Measurements from ENCODE around the gene TF. TPM values are rescaled to one million over a fixed set of nuclear protein-coding genes. Genes with fewer than 3 reads are reported as not detected.

TF gene
- polyA plus RNA-seq, 3 donors from 2014 or later, result not detected

- Mint-ChIP-seq H3K4me3 (no peak overlapping the region), H3K36me3 (no peaks in the 10 kb centered on the region)
Observed at GRCh38 chr3:133753107-133753778, 7.0 kb downstream of the TF start.

DNA sequence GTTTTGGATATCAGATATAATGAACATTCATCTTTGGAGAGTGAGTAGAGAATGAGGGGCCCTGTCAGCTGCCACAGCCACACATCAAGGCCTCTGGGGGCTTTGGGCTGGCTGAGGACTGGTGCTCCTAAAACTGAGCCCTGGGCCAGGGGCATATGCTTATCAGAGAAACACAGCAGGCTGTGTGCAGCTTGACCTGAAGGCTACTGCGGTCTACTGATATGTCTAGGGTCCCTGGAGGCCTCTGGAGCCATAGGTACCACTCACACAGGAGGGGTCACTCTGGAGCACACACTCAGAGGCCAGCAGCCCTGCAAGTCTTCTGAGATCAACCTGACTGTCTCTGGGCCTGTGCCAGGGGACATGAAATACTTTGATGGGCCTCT is 7.6 kb downstream of the TF start:
- Mint-ChIP-seq H3K4me3 (no peak overlapping the region), H3K9me3 (peaks cover 0 to 1% (median 0%) of the 10 kb centered on the region in 6 donors), H3K27ac (no peak overlapping the region), H3K4me1 (no peaks in the 10 kb centered on the region), H3K27me3 (ENCODE audit: low read depth in 3 of 3) (peaks cover 0 to 4% (median 0%) of the 10 kb centered on the region in 3 donors), H3K36me3 (no peaks in the 10 kb centered on the region)
- DNase-seq, result no peak

More at GRCh38 chr3:133753107-133753778, 7.0 kb downstream of the TF start:
- H3K27ac Mint-ChIP-seq, result no peak overlapping the region
- peaks cover 0 to 1% (median 0%) of the 10 kb centered on the region in 6 donors for H3K9me3 Mint-ChIP-seq
- no peak for DNase-seq
- H3K27me3 Mint-ChIP-seq (ENCODE audit: low read depth in 3 of 3), result peaks cover 0 to 4% (median 0%) of the 10 kb centered on the region in 3 donors
- no peaks in the 10 kb centered on the region for H3K4me1 Mint-ChIP-seq

- no peaks in the 10 kb centered on the region for H3K36me3 Mint-ChIP-seq
- H3K4me3 Mint-ChIP-seq, result no peak overlapping the region
- H3K27me3 Mint-ChIP-seq (ENCODE audit: low read depth in 3 of 3), result peaks cover 0 to 4% (median 0%) of the 10 kb centered on the region in 3 donors
- H3K27ac Mint-ChIP-seq, result no peak overlapping the region
- no peaks in the 10 kb centered on the region for H3K4me1 Mint-ChIP-seq
- DNase-seq, result no peak
- no peaks in the 10 kb centered on the region for H3K9me3 Mint-ChIP-seq
Observed at GRCh38 chr3:133754455-133754854, 8.3 kb downstream of the TF start.

DNA sequence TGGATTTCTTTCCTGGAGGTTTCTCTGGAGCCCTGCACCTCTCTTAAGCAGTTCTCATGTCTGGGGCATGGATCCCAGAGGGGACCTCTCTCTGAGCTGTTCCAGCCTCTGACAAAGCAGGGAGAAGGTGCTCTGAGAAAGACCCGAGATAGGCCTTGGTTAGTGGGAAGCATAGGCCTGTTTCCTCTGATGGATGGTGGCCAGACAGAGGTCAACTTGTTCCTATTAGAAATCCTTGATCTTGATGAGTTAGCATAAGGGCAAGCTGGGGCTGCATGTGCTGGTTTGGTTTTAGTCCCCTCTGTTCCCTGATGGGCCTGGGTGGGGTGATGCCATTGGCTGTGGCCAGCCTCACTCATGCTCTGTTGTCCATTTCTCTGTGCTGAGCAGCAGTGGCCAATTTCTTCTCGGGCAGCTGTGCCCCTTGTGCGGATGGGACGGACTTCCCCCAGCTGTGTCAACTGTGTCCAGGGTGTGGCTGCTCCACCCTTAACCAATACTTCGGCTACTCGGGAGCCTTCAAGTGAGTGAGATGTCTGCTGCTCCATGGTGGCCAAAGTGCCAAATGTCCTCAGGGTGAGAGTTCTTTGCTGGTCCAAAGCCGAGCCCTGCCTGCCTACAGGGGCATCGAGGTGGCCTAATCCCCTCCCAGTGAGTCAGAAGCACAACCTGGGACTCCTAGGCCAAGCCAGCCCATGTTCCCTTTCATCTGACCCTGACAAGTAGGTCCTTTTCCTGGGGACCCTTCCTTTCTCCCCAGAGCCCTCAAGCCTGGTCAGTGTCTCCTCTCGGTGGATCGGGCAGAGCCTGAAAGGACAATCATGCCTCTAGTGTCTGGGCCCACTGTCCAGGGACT is 9.0 kb downstream of the TF start:
- H3K36me3 Mint-ChIP-seq, result no peaks in the 10 kb centered on the region
- no peak overlapping the region for H3K4me3 Mint-ChIP-seq
- H3K9me3 Mint-ChIP-seq, result no peaks in the 10 kb centered on the region
- peaks cover 0 to 2% (median 0%) of the 10 kb centered on the region in 3 donors for H3K27me3 Mint-ChIP-seq (ENCODE audit: low read depth in 3 of 3)
- DNase-seq, result no peak
- no peaks in the 10 kb centered on the region for H3K4me1 Mint-ChIP-seq
- no peak overlapping the region for H3K27ac Mint-ChIP-seq

DNA sequence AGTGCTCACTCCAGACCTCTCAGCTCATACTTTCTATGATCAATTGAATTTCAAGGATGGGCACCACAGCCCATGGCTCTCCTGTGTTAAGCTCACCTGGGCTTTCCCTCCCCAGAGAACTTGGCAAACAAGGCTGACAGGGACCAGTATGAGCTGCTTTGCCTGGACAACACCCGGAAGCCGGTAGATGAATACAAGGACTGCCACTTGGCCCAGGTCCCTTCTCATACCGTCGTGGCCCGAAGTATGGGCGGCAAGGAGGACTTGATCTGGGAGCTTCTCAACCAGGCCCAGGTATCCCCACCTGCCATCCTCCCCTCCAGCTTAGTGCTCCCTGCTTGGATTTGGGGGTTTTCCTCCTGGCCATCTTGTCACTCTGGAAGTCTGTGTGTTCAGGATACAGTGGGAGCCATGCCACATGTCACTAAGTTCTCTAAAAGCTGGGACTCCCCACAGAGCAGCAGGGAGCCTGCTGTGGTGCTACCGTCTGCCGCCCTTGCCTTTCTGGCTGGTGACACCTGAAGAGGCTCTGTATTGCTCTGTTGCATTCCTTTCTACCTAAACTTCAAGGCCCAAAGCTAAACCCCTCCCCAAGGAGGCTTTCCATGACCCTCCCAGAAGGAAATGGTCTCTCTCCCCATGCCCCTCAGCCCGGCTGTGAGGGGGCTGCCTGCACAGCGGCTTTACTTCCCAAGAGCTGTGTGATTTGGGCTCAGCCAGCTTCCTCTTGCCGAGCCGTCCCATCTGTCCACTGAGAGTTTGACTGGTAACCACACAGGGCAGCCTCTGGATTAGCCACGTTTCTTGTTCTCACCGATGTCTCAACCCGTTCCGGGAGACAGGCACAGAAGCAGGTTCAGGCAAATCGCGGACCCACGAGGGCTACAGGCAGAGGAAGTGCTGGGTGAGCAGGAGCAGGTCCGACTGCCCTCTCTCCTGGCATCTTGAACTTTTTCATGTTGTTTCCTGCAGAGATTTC is 10.8 kb downstream of the TF start:
- Mint-ChIP-seq H3K27me3 (ENCODE audit: low read depth in 3 of 3) (peaks cover 0 to 2% (median 0%) of the 10 kb centered on the region in 3 donors), H3K36me3 (no peaks in the 10 kb centered on the region), H3K9me3 (no peaks in the 10 kb centered on the region), H3K4me3 (no peak overlapping the region), H3K27ac (no peak overlapping the region), H3K4me1 (no peaks in the 10 kb centered on the region)
- no peak for DNase-seq

GRCh38 chr3:133757701-133758567 is 11.7 kb downstream of the TF start:
- Mint-ChIP-seq H3K4me3 (no peak overlapping the region), H3K4me1 (no peaks in the 10 kb centered on the region), H3K36me3 (no peaks in the 10 kb centered on the region), H3K27ac (no peak overlapping the region), H3K9me3 (no peaks in the 10 kb centered on the region), H3K27me3 (ENCODE audit: low read depth in 3 of 3) (peaks cover 0 to 2% (median 0%) of the 10 kb centered on the region in 3 donors)
- DNase-seq, result no peak

- no peaks in the 10 kb centered on the region for H3K36me3 Mint-ChIP-seq
- H3K4me3 Mint-ChIP-seq, result no peak overlapping the region
- no peak overlapping the region for H3K27ac Mint-ChIP-seq
- peaks cover 0 to 4% (median 0%) of the 10 kb centered on the region in 3 donors for H3K27me3 Mint-ChIP-seq (ENCODE audit: low read depth in 3 of 3)
- no peaks in the 10 kb centered on the region for H3K4me1 Mint-ChIP-seq
- no peak for DNase-seq
- no peaks in the 10 kb centered on the region for H3K9me3 Mint-ChIP-seq
Observed at GRCh38 chr3:133758568-133758928, 12.4 kb downstream of the TF start.

DNA sequence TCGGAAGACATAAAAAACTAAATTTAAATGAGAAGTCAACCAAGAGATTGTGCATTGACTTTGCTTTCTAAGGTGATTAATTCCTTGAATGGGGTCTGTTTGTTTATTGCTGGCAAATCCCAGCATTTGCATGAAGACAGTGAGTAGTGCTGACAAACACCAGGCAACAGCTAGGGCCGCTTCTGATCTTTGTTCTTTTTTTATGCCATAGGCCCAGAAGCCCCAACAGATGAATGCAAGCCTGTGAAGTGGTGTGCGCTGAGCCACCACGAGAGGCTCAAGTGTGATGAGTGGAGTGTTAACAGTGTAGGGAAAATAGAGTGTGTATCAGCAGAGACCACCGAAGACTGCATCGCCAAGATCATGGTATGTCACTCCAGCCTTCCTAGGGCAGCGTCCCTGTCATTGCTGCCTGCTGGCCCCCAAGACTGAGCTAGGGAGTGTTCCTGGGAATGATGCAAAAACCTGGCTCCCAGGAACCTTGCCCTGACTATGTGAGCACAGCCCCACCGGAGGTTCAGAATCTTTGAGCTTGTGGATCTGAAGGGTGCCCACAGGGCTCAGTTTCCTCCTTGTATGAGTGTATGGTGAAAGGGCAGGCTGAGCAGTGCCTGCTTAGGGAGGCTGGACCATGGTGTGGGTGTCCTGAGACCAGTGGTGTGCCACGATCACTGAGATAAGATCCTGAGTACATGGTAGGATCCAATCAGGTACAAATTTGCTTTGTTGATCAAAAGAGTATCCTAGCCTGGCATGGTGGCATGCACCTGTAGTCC is 13.0 kb downstream of the TF start:
- Mint-ChIP-seq H3K27ac (no peak overlapping the region), H3K4me3 (no peak overlapping the region), H3K4me1 (no peaks in the 10 kb centered on the region), H3K9me3 (peaks cover 0 to 3% (median 0%) of the 10 kb centered on the region in 6 donors), H3K36me3 (no peaks in the 10 kb centered on the region), H3K27me3 (ENCODE audit: low read depth in 3 of 3) (peaks cover 0 to 4% (median 0%) of the 10 kb centered on the region in 3 donors)
- no peak for DNase-seq

DNA sequence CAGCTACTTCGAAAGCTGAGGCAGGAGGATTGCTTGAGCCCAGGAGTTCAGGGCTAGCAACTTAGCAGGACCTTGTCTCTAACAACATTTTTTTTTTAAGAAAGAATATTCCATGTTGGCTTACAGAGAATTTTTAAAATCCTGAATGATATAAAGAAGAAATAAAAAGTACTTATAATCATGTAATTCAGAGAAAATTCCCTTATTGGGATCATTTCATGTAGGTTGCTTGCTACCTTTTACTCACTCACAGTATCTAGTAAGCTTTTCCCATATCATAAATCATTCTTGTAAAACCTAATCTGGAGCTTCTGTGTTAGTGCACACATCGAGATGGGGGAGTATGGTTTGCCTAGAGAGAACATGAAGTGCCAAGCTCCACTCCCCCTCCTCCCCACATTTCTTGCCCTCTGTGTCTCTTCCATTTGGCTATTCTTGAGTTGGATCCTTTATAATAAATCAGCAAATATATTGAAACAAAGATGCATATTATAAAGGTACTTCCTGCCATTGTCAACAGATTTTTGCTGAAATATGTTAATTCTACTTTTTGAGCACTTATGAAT is 13.6 kb downstream of the TF start:
- Mint-ChIP-seq H3K27me3 (ENCODE audit: low read depth in 3 of 3) (peaks cover 0 to 4% (median 0%) of the 10 kb centered on the region in 3 donors), H3K4me1 (no peaks in the 10 kb centered on the region), H3K4me3 (no peak overlapping the region), H3K27ac (no peak overlapping the region), H3K36me3 (no peaks in the 10 kb centered on the region), H3K9me3 (peaks cover 0 to 3% (median 0%) of the 10 kb centered on the region in 6 donors)
- no peak for DNase-seq

DNA sequence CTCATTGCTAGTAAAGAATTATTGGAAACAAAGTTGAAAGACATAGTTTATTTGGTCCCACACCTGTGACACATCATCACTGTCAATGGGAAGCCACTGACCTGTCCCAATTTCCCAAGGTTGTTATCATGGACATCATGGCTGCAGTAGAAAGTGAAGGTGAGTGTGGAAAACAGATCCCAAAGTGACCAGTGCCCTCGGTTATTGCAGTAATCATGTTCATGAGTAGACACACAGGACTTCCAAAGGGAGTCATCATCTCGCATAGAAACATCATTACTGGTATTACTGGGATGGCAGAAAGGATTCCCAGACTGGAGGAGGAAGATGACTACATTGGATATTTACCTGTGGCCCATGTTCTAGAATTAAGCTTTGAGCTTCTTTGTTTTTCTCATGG is 14.7 kb downstream of the TF start:
- H3K4me1 Mint-ChIP-seq, result no peaks in the 10 kb centered on the region
- peaks cover 0 to 3% (median 0%) of the 10 kb centered on the region in 6 donors for H3K9me3 Mint-ChIP-seq
- no peak for DNase-seq
- H3K4me3 Mint-ChIP-seq, result no peak overlapping the region
- peaks cover 0 to 4% (median 0%) of the 10 kb centered on the region in 3 donors for H3K27me3 Mint-ChIP-seq (ENCODE audit: low read depth in 3 of 3)
- H3K36me3 Mint-ChIP-seq, result no peaks in the 10 kb centered on the region
- no peak overlapping the region for H3K27ac Mint-ChIP-seq

GRCh38 chr3:133761605-133762484 is 15.7 kb downstream of the TF start:
- peaks cover 0 to 3% (median 0%) of the 10 kb centered on the region in 6 donors for H3K9me3 Mint-ChIP-seq
- H3K4me3 Mint-ChIP-seq, result no peak overlapping the region
- no peak overlapping the region for H3K27ac Mint-ChIP-seq
- peaks cover 2 to 7% (median 3%) of the 10 kb centered on the region in 3 donors for H3K27me3 Mint-ChIP-seq (ENCODE audit: low read depth in 3 of 3)
- no peaks in the 10 kb centered on the region for H3K4me1 Mint-ChIP-seq
- no peak for DNase-seq
- no peaks in the 10 kb centered on the region for H3K36me3 Mint-ChIP-seq

Measured in immature natural killer cell (primary cell).